HG03520 (cell line): ENCODE measurements around the gene POU5F2.

Source experiments
- ATAC-seq: cut with Tn5 transposase; IDR thresholded peaks from one replicate; pipeline ENCODE4 v1.9.1; 2021; ENCODE audit warnings: mild to moderate bottlenecking, moderate library complexity; ENCODE audit not compliant: unreplicated experiment

Gene POU5F2

GRCh38 chr5:93717162-93717561 is 24.2 kb downstream of the POU5F2 start:
- ATAC-seq: no peak

- no peak for ATAC-seq
These were observed 24.9 kb downstream of the POU5F2 start for GRCh38 chr5:93716453-93716852.

- no peak for ATAC-seq
These were observed 25.6 kb downstream of the POU5F2 start for GRCh38 chr5:93715761-93716160.

- ATAC-seq: no peak
These were observed 26.1 kb downstream of the POU5F2 start for GRCh38 chr5:93715327-93715726.

- ATAC-seq: no peak
These were observed 33.0 kb downstream of the POU5F2 start for GRCh38 chr5:93708442-93708841.

- ATAC-seq: no peak
These were observed 35.5 kb downstream of the POU5F2 start for GRCh38 chr5:93705896-93706295.

GRCh38 chr5:93704996-93705395 is 36.4 kb downstream of the POU5F2 start:
- ATAC-seq: no peak

- no peak for ATAC-seq
These were observed 49.4 kb downstream of the POU5F2 start for GRCh38 chr5:93691997-93692396.
